GM19023 (cell line): Measurements from ENCODE around the gene CACNB3.

ENCODE experiments used
- ATAC-seq: cut with Tn5 transposase; IDR thresholded peaks from one replicate; pipeline ENCODE4 v1.9.1; 2021; ENCODE audit warnings: mild to moderate bottlenecking, moderate library complexity; ENCODE audit not compliant: unreplicated experiment

CACNB3 gene

DNA sequence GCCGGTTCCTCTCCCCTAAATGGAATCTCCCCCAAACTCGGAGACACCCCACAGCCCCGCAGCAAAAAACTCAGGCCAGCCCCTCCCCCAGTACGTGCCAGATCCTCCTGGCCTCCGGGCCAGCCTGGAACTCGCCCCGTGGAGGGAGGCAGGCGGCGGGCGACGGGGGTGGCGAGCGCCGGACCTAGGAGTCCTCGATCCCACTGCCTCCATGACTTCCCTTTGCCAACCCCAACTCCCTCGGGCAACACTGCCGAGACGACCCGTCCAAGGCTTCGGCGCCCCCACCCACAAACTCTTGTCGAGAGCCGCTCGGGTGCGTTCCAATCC is 29.8 kb upstream of the CACNB3 start:
- no peak for ATAC-seq

DNA sequence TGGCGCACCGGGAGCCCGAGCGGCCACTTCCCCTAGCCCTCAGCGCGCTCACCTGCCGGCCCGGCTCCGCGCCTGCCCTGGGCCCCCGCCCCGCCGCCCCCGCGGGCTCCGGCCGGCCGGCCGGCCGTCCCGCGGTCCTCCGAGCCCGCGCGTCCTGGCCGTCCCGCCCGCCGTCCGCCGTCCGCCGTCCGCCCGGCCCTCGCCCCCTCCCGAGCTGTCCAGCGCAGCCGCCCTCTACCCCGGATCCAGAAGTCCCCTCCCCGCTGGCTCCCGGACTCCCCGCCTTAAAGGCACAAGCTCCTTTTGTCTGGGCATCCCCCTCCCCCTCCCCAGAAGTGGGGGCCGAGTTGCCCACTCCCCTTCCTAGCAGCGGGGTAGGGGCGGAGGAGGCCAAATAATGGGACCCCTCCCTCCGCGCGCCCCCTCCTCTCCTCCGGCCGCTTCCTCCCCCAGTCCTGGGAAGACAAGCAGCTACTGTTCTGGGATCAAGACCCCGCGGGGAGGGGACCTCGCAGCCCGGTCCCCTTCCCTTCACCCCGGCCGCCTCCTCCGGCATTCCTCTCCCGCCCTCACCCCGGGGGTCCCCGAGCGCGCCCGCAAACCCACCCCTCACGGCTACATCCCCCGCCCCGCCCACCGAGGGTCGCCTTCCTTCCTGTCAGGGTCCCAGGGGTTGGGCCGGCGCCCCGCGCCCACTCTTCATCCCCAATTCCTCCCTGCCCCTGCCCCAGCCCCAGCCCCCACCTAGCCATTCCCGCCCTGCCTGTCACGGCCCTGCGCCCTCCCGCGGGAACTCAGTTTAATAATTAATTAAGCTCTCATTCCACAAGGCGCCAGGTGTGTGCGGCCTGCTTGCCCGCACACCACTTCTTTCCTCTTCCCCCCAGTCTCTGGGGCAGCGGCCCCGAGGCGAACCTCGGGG is 29.2 kb upstream of the CACNB3 start, which contains the start of gene ADCY6:
TSS of gene ADCY6 (minus strand) at position 236 of the 922 bp plus-strand sequence. CDS start 5,655 bp downstream, outside the sequence.
- ATAC-seq: no peak

DNA sequence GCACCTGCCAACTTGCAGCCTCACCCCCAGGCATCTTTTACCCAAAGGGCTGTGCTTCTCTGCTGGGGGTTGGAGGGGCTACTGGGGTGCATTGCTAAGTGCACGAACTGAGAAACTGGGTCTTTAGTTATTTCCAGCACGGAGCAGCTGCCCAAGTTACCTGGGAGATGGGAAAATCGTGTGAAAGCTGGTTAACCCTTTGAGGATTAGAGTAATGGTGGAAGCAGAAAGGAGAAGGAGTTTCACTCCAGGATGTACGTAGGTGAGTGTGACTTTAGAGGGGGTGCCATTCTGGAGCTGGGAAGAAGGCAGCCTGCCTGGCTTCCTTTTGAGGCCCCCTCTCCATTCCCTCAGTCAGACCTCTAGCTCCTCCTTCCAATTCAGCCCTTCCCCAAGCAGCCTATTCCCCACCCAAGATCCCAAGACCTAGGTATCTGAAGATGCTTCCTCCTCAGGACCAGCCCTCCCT is 28.4 kb upstream of the CACNB3 start:
- ATAC-seq: no peak

DNA sequence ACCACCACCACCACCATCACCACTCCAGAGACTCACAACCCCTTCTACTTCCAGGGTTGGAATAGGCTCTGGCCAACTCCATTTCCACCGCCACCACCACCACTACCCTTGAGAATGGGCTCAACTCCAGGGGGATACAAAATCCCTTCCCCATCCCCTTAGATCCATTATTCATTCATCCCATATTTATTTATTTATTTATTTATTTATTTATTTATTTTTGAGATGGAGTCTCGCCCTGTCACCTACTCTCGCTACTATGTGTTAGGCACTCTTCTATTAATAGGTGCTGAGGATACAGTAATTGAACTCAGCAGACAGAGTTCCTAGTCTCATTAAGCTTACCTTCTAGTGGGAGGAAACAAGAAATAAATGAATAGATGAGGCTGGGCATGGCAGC is 24.6 kb upstream of the CACNB3 start:
- ATAC-seq: no peak

DNA sequence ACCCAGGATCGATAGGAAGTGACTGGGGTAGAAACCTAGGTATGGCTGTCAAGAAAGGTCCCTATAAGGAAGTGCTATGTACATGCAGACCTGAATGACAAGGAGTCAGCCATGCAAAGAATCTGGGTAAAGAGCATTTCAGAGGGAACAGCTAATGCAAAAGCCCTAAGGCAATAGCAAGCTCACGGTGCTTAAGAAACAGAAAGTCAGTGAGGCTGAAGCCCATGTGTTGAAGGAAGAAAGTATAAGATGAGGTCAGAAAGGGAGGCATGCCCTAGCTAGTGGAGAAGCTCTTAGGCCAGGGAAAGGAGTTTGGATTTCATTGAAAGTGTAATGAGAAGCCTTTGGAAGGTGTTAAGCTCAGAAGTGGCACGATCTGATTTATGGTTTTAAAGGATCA is 23.4 kb upstream of the CACNB3 start:
- no peak for ATAC-seq

DNA sequence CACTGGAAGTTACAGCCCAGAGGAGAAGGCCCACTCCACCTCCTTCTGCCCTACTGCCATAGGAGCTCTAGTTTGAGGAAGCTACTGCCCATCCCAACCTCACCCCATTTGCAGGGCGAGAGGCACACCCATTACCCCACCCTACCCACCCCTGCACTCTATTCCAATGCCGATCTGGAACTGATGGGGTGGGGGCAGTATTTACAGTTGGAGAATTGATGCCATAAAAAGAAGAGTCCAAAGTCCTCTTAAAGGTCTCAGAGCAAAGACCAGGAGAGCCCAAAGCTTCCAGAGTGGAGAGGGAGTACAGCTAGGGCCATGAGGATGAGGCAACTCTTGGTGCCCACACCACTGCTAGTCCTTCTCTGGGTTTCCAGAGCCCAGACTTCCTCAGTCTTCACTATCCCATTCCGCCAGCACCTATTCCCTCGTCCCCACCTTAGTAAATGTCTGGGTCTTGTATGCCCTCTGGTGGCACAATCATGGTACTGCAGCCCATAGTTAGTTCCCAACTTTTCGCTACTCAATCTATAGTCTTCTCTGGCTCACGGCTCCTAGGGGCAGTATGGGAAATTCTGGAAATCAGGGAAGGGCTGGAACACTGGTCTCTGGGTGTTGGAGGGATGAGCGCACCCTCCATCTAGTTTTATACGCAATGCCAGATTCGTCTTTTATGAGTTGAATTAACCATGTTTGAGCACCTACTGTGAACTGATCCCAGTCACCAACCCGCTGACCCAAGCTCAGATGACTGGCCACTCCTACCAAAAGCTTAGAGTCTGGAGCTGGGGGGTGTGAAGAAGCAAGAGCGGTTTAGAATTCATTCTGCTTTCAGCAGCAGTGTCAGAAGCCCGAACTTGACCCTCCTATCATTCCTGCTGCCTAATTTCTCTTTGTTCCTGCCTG is 22.5 kb upstream of the CACNB3 start:
- ATAC-seq: no peak

DNA sequence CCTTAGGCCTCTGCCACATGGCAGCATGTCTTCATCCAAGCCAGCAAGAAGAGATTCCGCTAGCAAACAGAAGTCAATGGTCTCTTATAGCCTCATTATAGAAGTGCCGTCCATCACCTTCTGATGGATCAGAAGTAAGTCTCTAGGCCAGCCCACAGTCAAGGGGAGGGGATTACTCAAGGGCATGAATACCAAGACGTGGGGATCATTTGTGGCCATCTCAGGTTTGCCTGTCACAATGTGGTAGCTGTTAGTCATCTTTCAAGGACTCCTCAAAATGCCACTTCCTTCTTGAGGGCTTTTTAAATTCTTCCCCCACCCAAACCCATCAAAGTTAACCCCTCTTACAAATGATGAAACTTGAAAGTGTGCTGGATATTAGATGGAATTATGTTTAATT is 21.3 kb upstream of the CACNB3 start:
- ATAC-seq: no peak

DNA sequence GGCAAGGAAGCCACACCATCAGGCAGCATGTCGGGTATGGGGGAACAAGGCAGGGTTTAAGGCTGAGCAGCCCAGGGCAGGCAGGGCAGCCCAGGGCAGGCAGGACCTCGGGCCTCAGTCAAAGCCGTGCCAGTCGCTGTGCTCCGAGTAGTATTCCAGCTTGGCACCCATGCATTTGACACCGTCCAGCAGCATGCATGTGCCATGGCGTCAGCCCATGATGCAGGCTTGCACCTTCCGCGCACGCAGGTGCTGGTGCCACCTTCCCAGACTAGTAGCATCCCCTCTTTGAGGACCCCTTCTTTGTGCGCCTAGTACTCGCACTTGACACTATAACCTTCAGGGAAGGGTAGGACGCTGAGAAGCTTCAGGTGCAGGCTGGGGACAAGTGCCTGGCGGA is 17.8 kb upstream of the CACNB3 start:
- ATAC-seq: no peak

DNA sequence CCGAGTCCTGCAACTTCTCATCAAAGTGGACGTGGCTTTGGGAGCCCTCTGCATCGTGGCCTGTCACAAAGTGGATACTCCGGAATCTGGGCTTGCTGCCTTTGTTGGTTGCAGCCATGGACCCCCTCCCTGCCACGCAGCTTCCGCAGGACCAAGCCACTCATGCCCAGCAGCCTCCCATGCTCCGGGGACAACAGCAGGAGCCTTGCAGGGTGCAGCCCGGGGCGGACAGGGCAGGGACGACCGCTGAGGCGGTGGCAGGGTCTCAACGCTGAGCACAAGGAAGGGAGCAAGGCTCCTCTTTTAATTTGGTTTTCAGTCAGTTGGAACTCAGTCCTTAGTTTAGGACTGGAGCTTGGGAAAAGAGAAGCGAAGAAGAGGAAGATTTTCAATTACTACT is 17.3 kb upstream of the CACNB3 start:
- ATAC-seq: no peak

DNA sequence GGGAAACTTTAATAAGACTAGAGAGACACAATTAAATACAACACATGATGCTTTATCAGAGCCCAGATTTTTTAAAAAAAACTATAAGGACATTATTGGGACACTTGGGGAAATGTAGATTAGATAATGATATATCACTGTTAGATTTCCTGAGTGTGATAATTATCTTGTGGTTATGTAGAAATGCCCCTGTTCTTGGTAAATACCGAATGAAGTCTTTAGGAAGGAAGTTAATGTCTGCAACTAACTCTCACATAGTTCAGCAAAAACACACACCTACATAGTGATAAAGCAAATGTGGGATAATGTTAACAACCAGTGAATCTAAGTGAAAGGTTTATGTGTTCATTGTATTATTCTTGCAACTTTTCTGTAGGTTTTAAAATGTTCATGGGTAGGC is 14.6 kb upstream of the CACNB3 start:
- no peak for ATAC-seq

DNA sequence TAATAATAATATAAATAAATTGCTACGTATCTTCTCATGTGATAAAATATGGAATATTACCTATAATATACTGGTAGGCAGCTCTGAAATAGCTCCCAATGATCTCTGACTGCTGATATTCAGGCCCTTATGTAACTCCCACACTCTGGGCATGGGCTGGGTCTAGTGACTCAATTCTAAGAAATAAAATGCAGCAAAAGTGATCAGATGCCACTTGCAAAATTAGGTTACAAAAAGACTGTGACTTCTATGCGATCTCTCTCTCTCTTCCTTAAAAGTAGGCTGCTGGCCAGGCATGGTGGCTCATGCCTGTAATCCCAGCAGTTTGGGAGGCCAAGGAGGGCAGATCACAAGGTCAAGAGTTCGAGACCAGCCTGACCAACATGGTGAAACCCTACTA is 10.3 kb upstream of the CACNB3 start:
- ATAC-seq: no peak

DNA sequence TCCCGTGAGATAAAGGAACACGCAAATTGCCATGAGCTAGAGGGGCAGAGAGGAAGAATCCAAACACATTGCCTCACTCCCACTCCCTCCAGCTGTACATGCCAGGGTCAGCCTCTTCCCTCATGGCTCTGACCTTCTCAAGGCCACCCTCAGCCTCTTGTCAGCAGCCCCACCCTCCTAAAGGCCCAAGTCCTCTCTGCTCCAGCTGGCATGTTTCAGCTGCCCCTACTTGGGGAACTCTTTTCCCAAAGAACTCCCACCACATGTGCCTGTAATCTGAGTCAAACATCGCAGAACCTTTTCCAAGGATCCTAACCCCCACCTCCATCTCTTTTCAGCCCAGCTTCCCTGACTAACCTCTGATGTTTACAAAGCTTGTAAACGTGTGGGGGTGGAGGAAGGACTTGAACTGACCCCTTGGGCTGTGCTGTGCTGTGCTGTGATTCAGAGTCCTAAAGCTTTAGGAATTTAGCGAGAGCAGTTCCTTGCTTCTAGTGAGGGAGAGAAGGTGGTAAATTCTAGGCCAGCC is 7.3 kb upstream of the CACNB3 start:
- ATAC-seq: no peak

DNA sequence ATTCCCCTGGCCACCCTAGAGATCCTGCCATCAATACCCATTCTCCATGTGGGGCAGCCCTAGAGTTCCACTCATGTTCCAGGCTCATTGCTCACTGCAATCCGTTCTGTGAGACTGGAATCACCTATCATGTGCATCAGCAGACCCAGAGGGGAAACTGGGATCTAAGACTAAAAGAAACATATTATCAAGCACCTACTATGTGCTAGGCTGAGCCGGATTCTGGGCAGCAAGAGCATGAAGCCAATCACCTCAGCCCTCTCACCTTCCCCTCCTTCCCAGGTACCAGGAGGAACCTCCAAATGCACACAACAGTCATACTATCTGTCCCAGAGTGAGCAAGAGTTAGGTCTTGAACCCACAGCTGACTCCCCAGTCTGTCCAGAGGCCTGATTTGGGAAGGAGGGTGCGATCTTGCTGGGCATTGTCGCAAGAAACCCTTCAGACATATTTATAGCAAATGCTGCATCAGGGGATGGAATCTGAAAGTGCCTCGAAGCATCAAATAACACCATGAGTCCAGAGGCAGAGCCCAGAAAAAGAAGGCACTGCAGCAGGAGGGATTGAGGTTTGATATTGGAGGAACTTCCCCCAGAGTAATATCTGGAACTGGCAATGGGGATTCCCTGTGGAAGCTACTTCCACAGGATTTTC is 6.7 kb upstream of the CACNB3 start:
- ATAC-seq: no peak

DNA sequence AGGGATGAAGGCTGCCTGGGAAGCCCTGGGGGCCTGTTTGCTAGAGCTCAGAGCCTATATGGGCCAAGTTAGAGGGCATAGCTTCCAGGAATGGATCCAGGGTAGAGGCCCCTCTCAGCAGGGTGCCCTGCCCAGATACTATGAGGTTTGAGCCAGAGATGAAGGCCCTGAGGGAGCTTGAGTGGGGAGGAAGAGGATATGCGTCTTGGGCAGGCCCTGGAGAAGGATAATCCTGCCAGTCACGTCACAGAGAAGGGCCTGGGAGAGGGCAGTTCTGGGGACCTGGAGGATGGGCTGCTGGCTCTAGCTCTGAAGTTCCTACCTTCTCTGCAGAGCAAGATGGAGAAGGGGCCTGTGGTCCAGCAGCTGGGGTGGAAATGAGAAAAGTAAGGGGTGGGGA is 5.9 kb upstream of the CACNB3 start:
- no peak for ATAC-seq

DNA sequence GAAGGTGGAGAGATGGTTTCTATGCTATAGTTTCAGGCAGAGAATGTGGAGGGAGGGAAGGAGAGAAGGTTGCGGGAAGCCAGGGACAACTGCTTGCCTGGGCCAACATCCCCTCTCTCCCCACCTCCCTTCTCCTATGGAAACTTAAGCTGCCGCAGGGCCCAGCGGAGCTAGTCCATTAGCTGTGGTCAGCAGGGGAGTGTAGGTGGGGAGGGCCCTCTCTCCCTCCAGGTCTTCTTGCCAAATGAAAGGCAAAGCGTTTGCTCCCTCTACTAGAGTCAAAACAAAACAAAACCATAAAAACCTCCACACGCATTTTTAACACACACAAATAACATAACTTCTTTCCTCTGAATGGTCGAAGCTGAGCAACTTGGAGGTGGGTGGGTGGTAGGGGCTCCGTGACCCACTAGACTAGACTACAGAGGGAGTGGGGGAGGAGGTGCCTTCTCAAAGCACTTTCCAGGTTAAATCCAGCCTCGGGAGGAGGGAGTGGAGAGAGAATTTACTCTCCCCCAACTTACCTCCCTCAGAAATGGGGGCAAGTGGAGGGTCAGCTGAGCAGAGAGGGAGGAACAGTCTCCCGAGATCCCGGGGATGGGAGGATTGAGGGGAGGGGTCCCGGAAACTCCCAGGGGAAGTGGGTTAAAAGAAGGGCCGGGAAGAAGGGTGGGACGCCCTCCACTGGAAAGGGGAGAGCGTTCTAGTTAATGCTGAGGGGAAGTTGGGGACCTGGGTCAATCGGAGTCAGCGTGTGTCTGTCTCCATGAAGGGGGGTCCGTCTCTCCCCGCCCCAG is 4.6 kb upstream of the CACNB3 start:
- no peak for ATAC-seq

DNA sequence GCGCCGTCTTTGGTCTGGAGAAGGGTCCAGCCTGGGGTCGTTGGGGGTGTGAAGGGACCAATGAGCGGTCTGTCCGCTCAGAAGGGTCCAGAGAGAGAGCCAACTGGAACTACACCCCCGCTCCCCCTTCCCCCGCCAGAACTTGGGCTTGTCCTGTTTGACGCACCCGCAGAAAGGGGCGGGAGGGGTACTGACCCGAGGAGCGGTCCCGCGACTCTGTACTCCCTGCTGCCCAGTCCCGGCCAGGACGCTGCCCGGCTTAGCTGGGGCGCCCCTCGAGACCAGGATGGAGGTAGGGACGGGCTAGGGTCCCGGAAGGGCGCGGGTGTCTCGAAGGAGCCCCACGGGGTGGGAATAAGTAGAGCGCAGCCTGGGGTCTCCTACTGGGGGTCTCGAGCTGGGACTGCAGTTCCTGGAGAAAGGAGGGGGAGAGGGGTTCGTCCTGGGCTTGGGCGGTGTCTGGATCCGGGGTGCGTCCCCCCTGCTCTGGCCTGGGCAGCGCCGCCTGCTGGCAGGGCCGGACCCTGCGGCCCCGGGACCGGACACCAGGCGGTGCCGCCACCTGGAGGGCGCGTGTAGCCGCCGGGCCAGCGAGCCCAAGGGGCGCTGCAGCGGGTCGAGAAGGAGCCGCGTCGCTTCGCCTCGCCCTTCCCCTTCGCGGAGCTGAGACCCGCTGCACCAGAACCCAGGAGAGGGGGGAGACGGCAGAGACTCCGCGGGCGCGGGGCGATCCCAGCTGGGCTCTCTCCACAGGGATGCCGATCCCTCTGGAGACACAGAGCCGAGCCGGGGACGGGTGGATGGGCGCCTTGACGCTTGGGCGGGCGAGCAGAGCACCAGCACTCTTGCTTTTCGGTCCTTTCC is 3.8 kb upstream of the CACNB3 start:
- ATAC-seq: peak; percentile 72

DNA sequence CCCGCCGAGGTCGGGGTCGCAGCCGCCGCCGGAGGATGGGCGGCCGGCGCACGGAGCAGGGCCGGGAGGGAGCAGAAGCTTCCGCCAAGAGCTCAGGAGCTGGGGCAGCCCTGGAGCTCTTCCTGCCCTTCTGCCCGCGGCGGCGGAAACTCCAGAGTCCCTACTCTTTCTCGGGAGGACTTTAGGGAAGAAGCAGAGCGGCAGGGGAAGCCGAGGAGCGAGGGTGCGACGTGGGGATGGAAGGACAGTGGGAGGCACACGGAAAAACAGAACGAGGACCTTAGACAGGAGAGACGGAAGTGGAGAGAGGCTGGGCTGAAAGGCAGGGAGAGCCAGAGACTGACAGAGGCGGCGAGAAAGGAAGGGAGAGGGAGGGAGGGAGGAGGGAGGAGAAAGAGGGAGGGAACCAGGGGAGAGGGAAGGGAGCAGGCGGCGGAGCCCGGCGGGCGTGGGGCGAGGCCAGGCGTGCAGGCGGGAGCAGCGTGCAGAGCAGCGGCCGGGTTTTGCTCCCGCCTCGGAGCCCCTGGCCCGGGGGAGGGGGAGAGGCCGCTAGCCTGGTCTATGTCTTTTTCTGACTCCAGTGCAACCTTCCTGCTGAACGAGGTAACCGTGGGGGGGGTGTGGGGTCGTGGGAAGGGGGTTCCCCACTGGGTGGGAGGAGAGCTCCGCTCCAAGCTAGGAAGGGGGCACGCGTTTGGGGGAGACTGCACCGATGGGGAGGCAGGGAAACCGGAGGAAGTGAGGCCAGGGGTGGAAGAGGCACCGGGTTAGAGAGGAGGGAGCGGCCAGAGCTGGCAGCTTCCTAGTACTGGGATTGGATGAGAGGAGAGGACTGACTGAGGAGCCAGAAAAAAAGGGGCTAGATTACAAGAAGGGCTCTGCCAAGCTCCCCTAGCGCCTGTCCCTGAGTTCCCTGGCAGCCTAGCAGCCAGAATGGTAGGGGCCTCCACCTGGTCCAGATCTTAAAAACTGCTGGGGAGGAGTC is 2.9 kb upstream of the CACNB3 start:
- peak; percentile 36 for ATAC-seq
